Measurements from ENCODE around the gene LHX4.

LHX4 gene

DNA sequence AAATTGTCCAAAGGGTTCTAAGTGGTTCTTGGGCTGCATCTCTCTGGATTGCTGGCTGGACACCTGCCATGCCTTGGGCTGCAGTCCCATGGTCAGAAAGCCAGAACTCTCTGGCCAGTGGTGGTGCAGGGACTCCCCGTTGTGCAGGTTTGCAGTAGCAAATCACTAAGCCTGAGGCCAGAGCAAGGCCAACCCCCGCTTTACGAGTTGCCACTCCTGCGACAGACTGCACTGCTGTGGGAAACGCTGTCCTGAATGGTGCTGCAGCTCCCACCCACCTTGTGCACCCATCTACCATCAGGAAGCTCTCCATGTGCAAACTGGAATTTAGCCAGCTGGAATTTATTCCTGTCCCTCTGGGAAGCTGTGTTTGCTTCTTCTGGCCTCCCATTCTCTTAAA lies 45.7 kb downstream of the LHX4 start:
- no peak for DNase-seq

DNA sequence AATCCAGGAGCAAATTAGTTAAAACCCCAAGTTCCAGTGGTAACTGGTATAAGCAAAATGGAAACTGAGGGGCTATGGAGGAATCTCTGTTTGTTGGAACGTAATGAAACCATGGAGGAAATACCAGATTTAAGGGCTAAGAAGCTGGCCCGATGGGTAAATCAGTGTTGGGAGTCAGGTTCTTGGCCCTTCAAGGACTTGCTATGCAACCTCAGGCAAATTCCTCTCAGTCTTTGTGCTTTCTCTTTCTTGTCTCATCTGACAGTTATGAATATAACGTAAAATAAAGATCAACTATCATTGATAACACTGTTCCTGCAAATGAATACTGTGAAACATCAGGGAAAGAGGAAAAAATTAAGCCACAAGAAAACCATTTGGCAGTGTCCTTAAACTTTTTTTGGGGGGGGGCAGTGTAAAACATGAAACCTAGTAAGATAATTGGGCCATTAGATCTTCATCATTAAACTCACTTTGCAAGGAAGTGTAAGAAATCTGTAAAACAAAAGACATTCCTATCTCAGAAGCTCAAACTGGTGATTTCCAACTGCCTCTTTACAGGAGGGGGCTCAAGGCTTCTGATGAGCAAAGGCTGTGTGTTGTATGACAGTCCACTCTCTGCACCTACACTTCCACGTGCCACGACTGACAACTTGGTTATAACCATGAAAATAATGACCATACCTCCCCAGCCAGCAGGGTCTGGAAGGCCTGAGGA lies 47.6 kb downstream of the LHX4 start:
- DNase-seq: no peak

DNA sequence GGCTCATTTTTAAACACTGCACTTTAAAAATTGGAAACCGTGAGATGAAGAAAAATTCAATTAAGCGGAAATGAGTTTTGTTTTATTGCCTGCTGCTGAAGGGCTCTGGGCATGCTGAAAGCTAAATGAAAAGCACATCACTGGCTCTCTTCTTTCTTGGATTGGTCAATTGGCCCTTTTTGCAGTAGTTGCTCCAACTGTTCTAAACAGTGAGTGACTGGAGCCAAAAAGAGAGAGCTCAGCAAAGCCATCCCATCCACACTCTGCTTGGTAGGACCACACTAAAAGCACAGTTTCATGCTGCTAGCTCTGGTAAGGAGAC lies 48.1 kb downstream of the LHX4 start:
- DNase-seq: no peak

DNA sequence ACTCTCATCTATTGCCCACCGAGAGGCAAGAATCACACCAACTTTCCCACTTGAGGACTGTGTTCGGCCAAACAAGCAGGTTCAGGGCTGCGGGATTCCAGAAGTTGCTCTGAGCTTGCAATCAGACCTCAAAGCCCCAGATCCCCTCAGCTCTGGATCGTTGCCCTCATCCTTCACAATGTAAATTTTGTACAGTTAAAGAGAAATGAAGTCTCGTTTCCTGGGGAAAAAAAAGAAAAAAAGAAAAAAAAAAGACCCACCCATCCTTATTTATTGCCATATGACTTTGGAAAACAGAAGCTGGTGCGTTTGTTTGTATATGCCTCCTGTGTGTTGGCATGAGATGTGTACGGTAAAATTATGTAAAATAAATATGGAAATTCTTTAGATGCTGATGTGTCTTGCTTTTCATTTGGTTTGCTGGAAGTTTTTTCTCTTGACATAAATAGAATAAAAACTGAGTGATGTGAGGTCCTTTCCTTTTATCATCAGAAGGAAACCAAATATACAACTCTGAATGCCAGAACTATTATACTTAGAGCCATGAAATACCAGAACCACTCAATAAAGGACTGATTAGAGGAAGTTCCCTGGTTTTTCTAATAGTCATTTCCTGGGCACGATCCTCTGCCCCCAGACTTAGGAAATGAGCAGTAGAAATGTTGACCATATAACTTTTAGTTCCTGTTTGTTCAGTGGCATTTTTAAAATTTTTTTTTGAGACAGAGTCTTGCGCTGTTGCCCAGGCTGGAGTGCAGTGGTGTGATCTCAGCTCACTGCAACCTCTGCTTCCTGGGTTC lies 48.7 kb downstream of the LHX4 start:
- DNase-seq: no peak

DNA sequence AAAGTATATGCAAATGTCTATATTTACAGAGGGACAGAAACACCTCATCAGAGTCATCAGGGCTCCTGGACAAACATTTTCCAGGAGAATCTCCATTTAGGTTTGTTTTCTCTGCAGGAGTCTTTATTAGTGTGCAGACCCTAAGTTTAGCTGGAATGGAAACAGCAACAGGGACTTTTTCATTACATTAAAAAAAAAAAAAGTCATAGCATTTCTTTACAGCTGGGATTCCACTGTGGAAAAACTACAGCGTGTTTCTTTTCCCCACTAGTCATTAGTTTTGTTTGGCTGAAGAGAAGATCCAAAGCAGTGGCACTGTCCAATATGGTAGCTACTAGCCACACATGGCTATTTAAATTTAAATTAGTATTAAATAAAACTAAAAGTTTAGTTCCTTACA lies 49.6 kb downstream of the LHX4 start:
- no peak for DNase-seq

DNA sequence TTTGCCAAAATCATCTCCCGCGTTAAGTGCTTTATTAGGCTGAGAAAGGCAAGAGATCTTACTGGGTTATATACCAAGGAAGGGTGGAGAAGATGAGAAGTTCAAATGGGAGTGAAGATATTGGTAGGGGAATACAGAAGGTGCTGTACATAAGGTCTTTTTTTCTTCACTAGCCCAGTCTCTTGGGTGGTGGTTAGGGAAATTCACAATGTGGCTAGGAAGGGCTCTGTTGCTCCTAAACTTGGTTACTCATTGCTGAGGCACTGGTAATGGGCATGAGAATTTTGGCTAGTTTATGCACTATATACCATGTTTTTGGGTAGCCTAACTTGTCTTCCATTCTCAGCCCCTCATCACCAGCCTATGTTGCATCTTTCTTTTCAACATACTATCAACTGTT lies 50.6 kb downstream of the LHX4 start:
- no peak for DNase-seq

DNA sequence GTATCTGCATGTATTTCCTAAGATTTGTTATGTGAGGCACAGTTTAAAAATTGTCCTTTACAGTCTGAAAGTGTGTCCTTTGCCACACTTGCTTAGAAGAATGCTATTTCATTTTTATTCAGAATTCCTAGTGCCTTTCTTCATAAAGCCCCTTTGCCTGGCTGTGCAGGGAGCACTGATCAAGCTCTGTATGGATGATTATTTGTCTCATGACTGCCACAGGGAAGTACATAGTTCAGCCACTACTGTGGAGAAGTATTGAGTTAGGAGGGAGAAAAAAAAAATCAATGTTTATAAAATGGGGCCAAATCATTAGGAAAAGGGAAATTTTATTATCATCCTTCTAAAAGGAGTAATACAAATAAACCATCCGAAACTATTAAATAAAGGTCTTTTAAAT lies 51.4 kb downstream of the LHX4 start:
- DNase-seq: no peak

DNA sequence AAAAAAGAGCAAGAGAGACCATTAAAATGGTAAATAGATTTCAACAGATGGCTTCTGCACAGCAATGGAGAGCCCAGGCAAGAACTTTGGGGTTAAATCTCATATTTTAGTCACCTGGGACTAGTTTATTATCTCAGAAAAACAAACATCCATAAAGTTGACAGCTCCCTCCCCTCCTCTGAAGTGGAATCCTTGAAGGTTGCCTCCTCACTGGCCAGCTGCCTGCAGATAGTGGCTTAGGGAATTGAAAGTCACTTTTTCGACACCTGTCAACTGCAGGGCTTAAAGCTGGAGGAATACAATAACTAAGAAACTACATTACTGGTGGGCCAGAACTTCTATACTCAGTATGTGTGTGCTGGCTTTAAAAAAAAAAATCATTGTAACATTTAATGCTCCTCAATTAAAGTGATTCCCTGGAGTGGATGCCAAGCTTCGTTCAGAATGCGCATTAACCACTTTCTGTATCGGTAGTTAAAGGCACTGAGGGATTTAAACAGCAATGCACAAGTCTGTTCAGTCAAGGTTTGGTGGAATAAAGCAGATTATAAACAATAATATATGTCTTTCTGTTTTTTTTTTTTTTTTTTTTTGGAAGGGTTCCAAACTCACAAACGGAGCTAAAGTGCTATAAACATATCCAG lies 52.5 kb downstream of the LHX4 start:
- no peak for DNase-seq

DNA sequence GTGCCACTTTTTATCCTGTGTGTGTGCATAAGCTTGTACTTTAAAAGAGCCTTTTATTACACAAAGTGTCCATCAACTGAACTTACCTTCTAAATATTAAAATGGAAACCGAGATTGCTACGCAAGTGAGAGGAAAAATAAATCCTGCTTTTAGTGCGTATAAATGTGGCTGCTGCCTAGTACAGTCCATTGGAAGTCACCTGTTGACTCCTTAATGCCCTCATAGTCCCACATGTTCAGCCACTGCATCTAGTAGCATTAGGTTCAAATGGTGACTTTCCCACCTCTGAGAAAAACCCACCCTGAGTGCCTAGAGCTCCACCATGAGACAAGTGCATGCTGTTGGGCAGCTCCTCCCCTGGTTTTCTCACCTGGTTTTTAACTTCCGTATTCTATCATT lies 53.0 kb downstream of the LHX4 start:
- no peak for DNase-seq

DNA sequence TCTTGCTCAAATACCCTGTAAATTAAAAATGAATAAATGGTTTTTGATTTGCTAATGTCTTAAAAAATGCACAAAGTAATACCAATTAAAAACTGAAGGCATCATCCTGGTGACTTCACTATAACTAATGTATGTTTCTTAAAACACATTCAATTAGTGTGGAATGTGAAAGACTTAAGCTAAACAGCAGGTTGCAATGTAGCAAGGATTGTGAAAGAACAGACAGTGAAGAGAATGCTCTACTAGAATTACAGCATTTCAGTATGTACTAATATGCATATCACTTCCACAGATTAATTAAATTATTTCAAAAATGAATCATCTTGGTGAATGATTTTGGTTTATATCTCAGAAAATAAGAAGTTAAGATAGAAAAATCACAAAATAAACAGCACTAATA lies 56.4 kb downstream of the LHX4 start:
- DNase-seq: no peak

DNA sequence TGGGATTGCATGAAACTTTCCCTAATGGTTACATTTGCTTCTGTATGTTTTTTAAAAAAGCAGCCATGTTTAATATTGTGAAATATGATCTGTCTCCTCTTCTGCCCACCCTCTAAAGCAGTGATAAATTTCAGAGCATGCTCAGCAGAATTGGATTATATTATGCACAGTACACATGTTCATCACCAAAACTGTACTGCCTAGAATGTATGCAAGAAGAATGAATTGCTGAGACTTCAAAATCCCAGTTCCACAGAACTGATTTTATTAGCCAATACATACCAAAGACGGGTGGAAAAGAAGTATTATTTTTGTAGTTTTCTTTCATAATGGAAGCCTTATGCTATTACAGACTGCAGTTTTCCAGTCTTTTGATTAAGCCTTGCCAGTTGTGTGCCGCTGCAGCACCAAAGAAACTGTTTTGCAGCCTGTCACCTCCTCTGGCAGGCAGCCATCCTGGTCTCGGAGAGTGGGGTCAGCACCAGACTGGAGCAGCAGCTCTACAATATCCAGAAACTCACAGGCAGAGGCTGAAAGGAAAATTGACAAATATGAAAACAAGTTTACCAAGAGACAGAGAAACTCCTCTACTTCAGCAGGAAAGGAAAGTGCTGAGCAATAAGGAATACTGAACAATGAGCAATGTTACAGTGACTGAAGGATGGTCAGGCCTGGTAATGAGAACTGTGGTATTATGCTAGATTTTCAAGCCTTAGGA lies 58.1 kb downstream of the LHX4 start:
- DNase-seq: no peak

DNA sequence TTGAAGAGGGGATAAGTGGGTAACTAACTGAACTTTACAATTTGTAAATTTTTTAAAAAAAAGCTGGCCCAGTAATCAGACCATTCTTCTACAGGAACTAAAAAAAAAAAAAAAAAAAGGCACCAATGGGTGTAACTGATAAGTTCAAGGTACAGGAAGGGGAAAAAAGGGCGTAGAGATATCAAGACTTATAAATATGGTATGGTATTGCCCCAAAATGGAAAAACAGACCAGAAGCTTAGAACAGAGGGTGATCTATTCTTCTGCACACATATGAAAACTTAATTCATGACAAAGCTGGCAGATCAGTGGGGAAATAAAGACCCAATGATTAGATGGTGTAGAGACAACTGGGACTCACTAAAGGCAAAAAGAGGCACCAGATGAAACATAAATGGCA lies 58.9 kb downstream of the LHX4 start:
- DNase-seq: no peak

DNA sequence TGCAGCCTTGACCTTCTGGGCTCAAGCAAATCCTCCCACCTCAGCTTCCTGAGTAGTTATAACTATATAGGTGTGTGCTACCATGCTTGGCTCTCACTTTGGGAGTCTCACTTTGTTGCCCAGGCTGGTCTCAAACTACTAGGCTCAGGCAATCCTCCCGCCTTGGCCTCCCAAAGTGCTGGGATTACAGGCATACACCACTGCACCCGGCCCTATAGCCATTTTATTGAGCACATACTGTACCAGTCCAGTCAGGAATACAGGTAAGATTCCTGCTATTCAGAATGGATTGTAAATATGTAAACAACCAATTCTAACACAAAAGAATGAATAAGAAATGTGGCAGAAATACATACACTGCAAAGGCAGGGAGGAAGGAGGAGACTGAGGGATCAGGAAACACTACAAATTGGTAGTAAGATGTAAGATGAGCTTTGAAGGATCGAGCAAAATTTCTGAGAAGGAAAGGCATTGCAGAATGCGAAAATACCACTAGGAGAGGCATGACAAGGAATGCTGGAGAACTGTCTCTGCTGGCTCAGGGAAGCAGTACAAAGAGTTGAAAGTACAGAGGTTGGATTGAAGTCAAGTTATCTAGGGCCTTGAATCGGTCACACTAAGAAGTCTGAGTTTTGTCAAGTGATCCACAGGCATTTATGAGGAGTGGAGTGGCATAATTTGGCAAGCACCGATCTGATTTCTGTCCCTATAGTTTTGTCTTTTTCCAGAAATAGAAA lies 60.4 kb downstream of the LHX4 start:
- no peak for DNase-seq

DNA sequence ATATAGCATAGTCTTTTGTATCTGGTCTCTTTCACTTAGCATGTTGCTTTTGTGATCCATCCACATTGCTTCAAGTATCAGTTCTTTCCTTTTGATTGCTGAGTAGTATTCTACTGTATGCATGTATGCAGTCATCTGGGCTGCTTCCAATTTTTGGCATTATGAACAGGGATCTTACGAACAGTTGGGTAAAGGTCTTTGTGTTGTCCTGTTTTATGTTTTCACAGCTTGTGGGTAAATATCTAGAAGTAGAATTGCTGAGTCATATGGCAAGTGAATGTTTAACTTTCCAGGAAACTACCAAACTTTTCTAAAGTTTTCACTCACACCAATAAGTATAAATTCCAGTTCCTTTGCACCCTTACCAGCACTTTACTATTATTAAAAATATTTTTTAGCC lies 60.9 kb downstream of the LHX4 start:
- DNase-seq: no peak

DNA sequence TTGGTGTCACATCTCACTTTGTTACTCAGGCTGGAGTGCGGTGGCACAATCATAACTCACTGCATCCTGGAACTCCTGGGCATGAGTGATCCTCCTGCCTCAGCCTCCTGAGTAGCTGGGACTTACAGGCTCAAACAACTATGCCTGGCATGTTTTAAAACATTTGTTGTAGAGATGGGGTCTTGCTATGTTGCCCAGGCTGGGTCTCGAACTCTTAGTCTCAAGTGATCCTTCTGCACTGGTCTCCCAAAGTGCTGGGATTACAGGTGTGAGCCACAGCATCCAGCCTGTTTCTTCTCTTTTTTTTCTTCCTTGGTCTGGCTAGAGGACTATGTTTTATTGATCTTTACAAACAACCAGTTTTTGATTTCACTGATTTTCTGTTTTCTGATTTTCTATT lies 64.6 kb downstream of the LHX4 start:
- no peak for DNase-seq

DNA sequence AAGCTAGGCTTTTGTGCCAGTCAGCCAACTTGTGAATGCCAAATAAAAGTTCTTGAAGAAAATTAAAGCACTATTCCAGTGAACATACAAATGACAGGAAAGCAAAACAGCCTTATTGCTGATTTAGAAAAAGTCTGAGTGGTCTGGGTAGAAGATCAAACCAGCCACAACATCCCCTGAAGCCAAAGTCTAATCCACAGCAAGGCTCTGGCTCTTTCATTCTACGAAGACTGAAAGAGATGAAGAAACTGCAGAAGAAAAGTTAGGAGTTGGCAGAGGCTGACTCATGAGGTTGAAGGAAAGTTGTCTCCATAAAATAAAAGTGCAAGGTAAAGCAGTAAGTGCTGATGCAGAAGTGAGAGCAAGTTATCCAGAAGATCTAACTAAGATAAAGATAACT lies 65.9 kb downstream of the LHX4 start:
- DNase-seq: no peak

DNA sequence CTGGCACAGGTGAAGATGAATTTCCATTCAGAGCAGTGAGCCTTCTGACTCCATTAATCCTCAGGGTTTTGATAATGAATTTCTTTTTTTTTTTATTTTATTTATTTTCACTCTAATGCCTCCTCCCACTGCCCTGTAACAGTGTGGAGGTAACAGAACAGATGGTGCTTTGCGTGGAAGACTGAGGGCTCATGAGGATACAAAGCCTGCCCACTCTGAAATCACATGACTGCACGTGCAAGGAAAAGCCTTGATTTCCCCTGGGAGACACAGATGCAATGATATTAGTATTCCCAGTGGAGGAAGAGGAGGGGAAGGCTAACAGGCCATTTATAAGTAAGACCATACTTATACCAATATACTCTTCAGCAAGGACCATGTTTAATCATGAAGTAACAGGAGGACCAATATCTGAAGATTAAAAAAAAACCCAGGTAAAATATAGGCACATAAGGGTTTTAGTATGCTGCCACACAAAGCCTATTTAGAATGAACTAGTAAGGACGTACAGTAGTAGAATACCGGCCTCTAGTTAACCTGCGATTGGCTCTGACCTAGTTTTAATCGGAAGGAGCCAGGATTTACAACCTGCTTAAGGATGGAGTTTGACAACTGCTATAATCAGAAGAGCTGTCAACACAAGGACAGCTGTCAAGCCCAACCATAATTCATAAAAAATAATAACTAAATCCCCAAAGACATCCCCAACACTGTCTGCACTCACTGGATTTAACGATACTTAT lies 69.6 kb downstream of the LHX4 start:
- no peak for DNase-seq

DNA sequence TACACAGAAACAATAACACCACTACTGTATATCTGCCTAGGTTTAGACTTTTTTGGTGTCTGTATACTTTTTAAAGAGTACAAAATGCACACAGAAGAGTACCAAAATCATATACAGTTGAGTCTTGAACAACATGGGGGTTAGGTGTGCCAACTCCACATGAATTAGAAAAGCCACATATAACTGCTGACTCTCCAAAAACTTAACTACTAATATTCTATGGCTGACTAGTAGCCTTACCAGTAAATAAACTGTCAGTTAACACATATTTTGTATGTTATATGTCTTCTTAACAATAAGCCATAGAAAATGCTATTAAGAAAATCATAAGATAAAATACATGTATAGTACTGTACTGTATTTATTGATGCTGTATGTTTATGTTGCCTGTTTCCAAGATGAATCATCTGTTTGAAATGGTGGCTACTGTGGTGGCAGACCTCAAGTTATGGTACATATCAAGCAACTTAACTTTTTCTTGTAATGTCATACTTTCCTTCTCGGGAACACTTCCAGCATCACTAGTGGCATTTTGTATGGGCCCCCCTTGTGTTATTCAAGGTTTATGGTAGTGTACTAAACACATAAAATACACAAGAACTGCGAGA lies 71.2 kb downstream of the LHX4 start:
- no peak for DNase-seq

DNA sequence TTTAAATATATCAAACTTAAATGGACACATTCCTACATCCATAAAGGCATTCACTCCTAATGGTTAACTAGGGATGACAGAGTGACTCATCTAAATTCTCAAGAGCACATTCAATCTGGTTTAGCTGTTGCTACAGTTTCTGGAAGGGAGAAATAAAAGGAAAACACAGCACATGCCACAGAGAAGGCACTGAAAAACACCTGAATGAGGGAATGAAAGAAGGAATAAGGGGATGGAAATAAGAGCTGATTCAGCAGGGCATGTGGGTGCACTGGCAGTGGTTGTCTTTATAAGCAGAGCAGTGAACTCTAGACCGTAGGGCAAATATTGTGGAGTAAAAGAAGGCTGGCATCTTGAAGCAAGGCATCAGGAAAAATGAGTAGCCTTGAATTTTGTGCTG lies 79.3 kb downstream of the LHX4 start:
- DNase-seq: no peak

DNA sequence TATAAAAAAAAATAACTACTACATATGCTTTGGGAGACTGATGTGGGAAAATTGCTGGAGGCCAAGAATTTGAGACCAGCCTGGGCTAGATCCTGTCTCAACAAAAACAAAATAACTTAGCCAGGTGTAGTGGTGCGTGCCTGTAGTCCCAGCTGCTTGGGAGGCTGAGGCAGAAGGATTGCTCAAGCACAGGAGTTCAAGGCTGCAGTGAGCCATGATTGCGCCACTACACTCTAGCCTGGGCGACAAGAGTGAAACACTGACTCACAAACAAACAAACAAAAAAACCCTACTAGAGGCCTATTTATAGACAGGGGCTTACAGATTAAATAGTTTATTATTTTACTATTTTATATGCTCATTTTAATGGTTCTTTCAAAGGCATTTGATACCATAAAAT lies 80.0 kb downstream of the LHX4 start:
- no peak for DNase-seq

DNA sequence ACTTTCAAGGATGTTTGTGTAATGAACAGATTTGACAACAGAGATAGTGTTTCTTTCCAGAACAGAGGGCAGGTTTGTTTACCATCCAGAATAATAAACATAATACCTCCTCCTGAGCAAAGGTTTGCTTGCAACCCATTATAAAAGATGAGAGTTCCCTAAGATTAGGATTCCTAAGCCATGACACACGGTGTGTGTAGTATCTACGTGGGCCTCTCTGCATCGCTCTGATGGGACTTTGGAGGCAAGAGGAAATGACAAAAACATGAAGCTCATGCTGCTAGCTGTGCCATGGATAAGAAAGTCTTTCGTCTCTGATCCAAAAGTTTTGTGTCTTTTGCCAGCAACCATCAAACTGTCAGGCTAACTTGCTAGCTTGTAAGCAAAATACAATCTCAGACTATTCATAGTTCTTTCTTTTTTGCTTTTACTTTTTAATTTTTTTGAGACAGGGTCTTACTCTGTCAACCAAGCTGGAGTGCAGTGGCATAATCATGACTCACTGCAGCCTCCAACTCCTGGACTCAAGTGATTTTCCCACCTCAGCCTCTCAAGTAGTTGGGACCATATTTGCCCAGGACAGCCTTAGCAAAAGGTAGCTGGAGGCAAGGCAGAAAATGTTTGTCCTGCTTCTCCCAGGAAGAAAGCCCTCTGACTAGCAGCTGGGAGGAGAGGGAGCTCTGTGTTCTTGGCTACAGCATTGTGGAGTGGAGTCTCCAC lies 81.1 kb downstream of the LHX4 start:
- DNase-seq: no peak

Measured in stimulated activated CD4-positive, alpha-beta T cell treated with anti-CD3 and anti-CD28 coated beads, Interleukin-2, amount 100 ng/mL, for 24 hours (primary cell).